Smooth muscle cell (in vitro differentiated cells): Measurements from ENCODE around the gene FAM117B. TPM values are rescaled to one million over a fixed set of nuclear protein-coding genes. Genes with fewer than 3 reads are reported as not detected.

ENCODE experiments used
- DNase-seq: peaks from one replicate; lab custom pipeline; 2025; ENCODE audit not compliant: unreplicated experiment; lab: John Stamatoyannopoulos, UW
- H2AFZ ChIP-seq: fragments of 200-600 bp; sonication (generic); 2 replicates; pipeline ENCODE4 v1.6.0; 2016; ENCODE audit warnings: antibody characterized with exemption, low read depth, mild to moderate bottlenecking
- H3F3A ChIP-seq: fragments of 200-600 bp; sonication (generic); 2 replicates; pipeline ENCODE4 v1.6.0; 2017; ENCODE audit warnings: antibody characterized with exemption, low read depth
- H3K27ac ChIP-seq: fragments of 200-600 bp; sonication (generic); 2 replicates; pipeline ENCODE4 v1.5.1; 2016; ENCODE audit warnings: low read depth, mild to moderate bottlenecking
- H3K27me3 ChIP-seq: fragments of 200-600 bp; sonication (generic); 2 replicates; pipeline ENCODE4 v1.6.1; 2016; ENCODE audit warnings: low read depth, mild to moderate bottlenecking
- H3K36me3 ChIP-seq: fragments of 200-600 bp; sonication (generic); 2 replicates; pipeline ENCODE4 v1.5.1; 2016; ENCODE audit warnings: low read depth
- H3K4me1 ChIP-seq: fragments of 200-600 bp; sonication (generic); 2 replicates; pipeline ENCODE4 v1.5.1; 2016; ENCODE audit warnings: low read depth
- H3K4me2 ChIP-seq: fragments of 200-600 bp; sonication (generic); 2 replicates; pipeline ENCODE4 v1.6.0; 2016; ENCODE audit warnings: mild to moderate bottlenecking
- H3K4me3 ChIP-seq: fragments of 200-600 bp; sonication (generic); 2 replicates; pipeline ENCODE4 v1.5.1; 2016; ENCODE audit warnings: mild to moderate bottlenecking
- H3K79me2 ChIP-seq: fragments of 200-600 bp; sonication (generic); 2 replicates; pipeline ENCODE4 v1.6.0; 2016; ENCODE audit warnings: low read depth, mild to moderate bottlenecking
- H3K9ac ChIP-seq: fragments of 200-600 bp; sonication (generic); 2 replicates; pipeline ENCODE4 v1.6.0; 2016; ENCODE audit warnings: low read depth
- H3K9me3 ChIP-seq: fragments of 200-600 bp; sonication (generic); replicated peaks from 2 replicates; pipeline ENCODE4 v1.5.1; 2016; ENCODE audit warnings: low read depth
- H4K20me1 ChIP-seq: fragments of 200-600 bp; sonication (generic); 2 replicates; pipeline ENCODE4 v1.6.0; 2016; ENCODE audit warnings: low read depth
- CTCF ChIP-seq: fragments of 200-600 bp; sonication (generic); IDR thresholded peaks from 2 replicates; pipeline ENCODE4 v1.5.1; 2017; ENCODE audit warnings: borderline replicate concordance, mild to moderate bottlenecking, antibody characterized with exemption; ENCODE audit not compliant: insufficient read depth, poor library complexity, severe bottlenecking
- WGBS: methylation state at CpG from one replicate; pipeline ENCODE4 v1.1.7; 2016; ENCODE audit warnings: low lambda C conversion rate; 5-methylcytosine and 5-hydroxymethylcytosine counted together
- polyA plus RNA-seq: library from polyadenylated mRNA; unstranded; fragments of >200 nt; fragmentation: Nextera tagmentation; extraction: Ambion mirVana; gene quantifications from 2 replicates; pipeline ENCODE4 v1.2.1, GENCODE V29; 2016
- total RNA-seq: library from RNA; depleted of rRNA; stranded (reverse); fragments of >200 nt; gene quantifications from 2 replicates; pipeline ENCODE4 v1.2.3, GENCODE V29; 2014

FAM117B gene
- total and polyA plus RNA-seq, 2 experiments from 2014 or later: 5.4 to 11.1 TPM

DNA sequence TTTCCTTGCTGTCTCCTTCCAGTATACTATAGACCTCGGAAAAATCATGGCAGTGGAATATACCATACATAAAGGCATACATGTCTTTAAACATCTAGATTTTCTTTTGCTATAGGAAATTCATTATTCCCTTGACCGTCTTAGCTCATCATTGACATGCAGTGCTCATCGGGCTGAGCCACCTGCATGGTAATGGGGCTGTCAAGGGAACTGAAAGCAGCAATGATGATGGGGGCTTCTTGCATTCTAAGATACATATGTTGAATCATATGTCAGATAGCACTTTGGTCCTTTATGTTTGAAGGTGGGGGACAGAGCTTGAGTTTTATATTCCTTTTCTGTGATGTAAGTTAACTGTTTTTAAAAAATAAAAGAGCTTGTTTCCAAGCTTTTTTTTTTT, 130.2 kb downstream of the FAM117B start:
- TF ChIP-seq CTCF: no peak
- H3K4me2 ChIP-seq: no peak overlapping the region
- H2AFZ ChIP-seq: no peak overlapping the region
- H3K27ac ChIP-seq: peak overlapping the region; percentile 67
- H3K36me3 ChIP-seq: no peaks in the 10 kb centered on the region
- H3K9me3 ChIP-seq: no peaks in the 10 kb centered on the region
- no peaks in the 10 kb centered on the region for H3K27me3 ChIP-seq
- no peak for DNase-seq
- no peaks in the 10 kb centered on the region for H3F3A ChIP-seq
- peaks cover 5% of the 10 kb centered on the region for H3K4me1 ChIP-seq
- WGBS: 91% methylated on average over 3 of the region's 3 CpGs
- no peaks in the 10 kb centered on the region for H3K79me2 ChIP-seq
- no peaks in the 10 kb centered on the region for H4K20me1 ChIP-seq
- no peak overlapping the region for H3K4me3 ChIP-seq
- no peak overlapping the region for H3K9ac ChIP-seq

GRCh38 chr2:202765436-202765835, 130.7 kb downstream of the FAM117B start:
- Histone ChIP-seq H4K20me1 (no peaks in the 10 kb centered on the region), H3K4me2 (no peak overlapping the region), H3F3A (no peaks in the 10 kb centered on the region), H3K36me3 (no peaks in the 10 kb centered on the region), H3K27ac (peak overlapping the region; percentile 67), H3K79me2 (no peaks in the 10 kb centered on the region), H3K4me3 (no peak overlapping the region), H3K9me3 (no peaks in the 10 kb centered on the region), H2AFZ (no peak overlapping the region), H3K9ac (peak overlapping the region; percentile 34), H3K4me1 (peaks cover 5% of the 10 kb centered on the region), H3K27me3 (no peaks in the 10 kb centered on the region)
- no peak for DNase-seq
- WGBS: 26% methylated on average over 5 of the region's 5 CpGs
- no peak for TF ChIP-seq CTCF

DNA sequence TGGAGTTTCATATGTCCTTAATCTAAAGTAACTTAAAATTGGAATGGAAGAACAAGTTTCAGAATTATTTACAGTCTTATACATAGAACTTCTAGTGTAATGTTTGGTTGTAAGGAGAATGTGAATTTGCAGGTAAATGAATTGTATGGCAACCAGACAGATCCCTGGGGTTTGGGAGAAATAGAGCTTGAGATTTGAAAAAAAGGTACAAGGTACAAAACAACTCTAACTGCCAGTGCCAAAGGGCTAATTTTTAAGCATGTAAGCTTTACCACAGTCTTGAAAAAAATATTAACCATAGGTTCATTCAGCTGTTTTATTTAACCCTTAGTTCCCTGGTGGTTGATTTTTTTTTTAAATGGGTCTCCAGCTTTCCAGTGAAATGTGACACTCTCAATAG, 133.5 kb downstream of the FAM117B start:
- Histone ChIP-seq H3K27me3 (no peaks in the 10 kb centered on the region), H3K4me1 (peaks cover 5% of the 10 kb centered on the region), H3K36me3 (no peaks in the 10 kb centered on the region), H4K20me1 (no peaks in the 10 kb centered on the region), H3K27ac (no peak overlapping the region), H3K9me3 (no peaks in the 10 kb centered on the region), H3K4me2 (no peak overlapping the region), H3K9ac (no peak overlapping the region), H3K4me3 (no peak overlapping the region), H2AFZ (no peak overlapping the region), H3K79me2 (no peaks in the 10 kb centered on the region), H3F3A (peaks cover 8% of the 10 kb centered on the region)
- TF ChIP-seq CTCF: no peak
- DNase-seq: no peak

DNA sequence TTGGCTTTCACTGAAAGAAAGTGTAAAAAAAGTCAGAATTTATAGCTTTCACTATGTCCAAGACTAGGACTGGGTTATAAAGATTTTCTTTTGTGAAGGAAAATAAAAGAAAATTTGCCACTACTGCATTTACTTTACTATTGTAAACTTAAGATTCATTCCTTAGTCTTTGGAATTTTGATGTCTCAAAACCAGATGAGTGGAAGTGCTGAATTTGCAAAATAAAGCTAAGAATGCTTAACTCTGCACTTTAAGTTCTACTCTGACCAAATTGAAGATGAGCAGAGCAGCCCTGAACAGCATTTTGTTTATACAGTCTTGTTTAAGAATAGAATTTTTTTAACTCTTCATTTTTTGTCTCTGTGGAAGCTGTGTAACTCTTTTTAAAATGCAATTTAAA, 134.4 kb downstream of the FAM117B start:
- peak overlapping the region; percentile 64 for H3K4me2 ChIP-seq
- DNase-seq: no peak
- peaks cover 5% of the 10 kb centered on the region for H3K4me1 ChIP-seq
- no peaks in the 10 kb centered on the region for H3K36me3 ChIP-seq
- H3F3A ChIP-seq: peaks cover 8% of the 10 kb centered on the region
- H3K4me3 ChIP-seq: no peak overlapping the region
- no peaks in the 10 kb centered on the region for H4K20me1 ChIP-seq
- no peak overlapping the region for H2AFZ ChIP-seq
- TF ChIP-seq CTCF: no peak
- no peaks in the 10 kb centered on the region for H3K27me3 ChIP-seq
- no peaks in the 10 kb centered on the region for H3K79me2 ChIP-seq
- H3K9ac ChIP-seq: no peak overlapping the region
- H3K27ac ChIP-seq: peak overlapping the region; percentile 76
- no peaks in the 10 kb centered on the region for H3K9me3 ChIP-seq
